GM23338 (cell line): ENCODE data around the gene MLLT3. TPM values are rescaled to one million over a fixed set of nuclear protein-coding genes. Genes with fewer than 3 reads are reported as not detected.

Experiments used
- ATAC-seq: fragments of 200-7000 bp; cut with Tn5 transposase; 3 replicates; pipeline ENCODE4 v1.9.1; 2020
- DNase-seq: peaks from one replicate; pipeline ENCODE4 v3.0.0-alpha.2; 2015; ENCODE audit warnings: low spot score
- H2AFZ ChIP-seq: fragments of 200-600 bp; sonication (generic); 2 replicates; pipeline ENCODE4 v1.8.0; 2016; ENCODE audit warnings: antibody characterized with exemption, mild to moderate bottlenecking, moderate library complexity
- H3F3A ChIP-seq: fragments of 200-600 bp; sonication (generic); replicated peaks from 2 replicates; pipeline ENCODE4 v1.8.0; 2017; ENCODE audit warnings: antibody characterized with exemption, mixed run types, low read depth
- H3K27ac ChIP-seq: fragments of 200-600 bp; sonication (generic); 2 replicates; pipeline ENCODE4 v1.6.1; 2016; ENCODE audit warnings: low read depth
- H3K27me3 ChIP-seq: fragments of 200-600 bp; sonication (generic); 2 replicates; pipeline ENCODE4 v1.8.0; 2016; ENCODE audit warnings: mild to moderate bottlenecking, mixed run types, moderate library complexity; ENCODE audit not compliant: insufficient read depth
- H3K36me3 ChIP-seq: fragments of 200-600 bp; sonication (generic); 2 replicates; pipeline ENCODE4 v1.8.0; 2016; ENCODE audit warnings: mild to moderate bottlenecking; ENCODE audit not compliant: insufficient read depth
- H3K4me1 ChIP-seq: fragments of 200-600 bp; sonication (generic); 2 replicates; pipeline ENCODE4 v1.8.0; 2016; ENCODE audit warnings: mild to moderate bottlenecking, moderate library complexity; ENCODE audit not compliant: insufficient read depth
- H3K4me2 ChIP-seq: fragments of 200-600 bp; sonication (generic); 2 replicates; pipeline ENCODE4 v1.7.1; 2017; ENCODE audit warnings: mixed run types
- H3K4me3 ChIP-seq: fragments of 200-600 bp; sonication (generic); 2 replicates; pipeline ENCODE4 v1.6.1; 2016; ENCODE audit warnings: mixed run types
- H3K79me2 ChIP-seq: fragments of 200-600 bp; sonication (generic); replicated peaks from 2 replicates; pipeline ENCODE4 v1.8.0; 2017; ENCODE audit warnings: mild to moderate bottlenecking; ENCODE audit not compliant: insufficient read depth
- H3K9me2 ChIP-seq: fragments of 200-600 bp; sonication (generic); 2 replicates; pipeline ENCODE4 v1.8.0; 2017; ENCODE audit not compliant: insufficient read depth
- H4K20me1 ChIP-seq: fragments of 200-600 bp; sonication (generic); replicated peaks from 2 replicates; pipeline ENCODE4 v1.8.0; 2017; ENCODE audit warnings: mild to moderate bottlenecking; ENCODE audit not compliant: insufficient read depth
- H3K27ac Mint-ChIP-seq: 2 replicates; pipeline ENCODE4 v1.8.0; 2020; ENCODE audit warnings: inconsistent platforms, mild to moderate bottlenecking, moderate library complexity, mixed read lengths
- H3K27me3 Mint-ChIP-seq: 3 replicates; pipeline ENCODE4 v1.8.0; 2022; ENCODE audit warnings: low read depth, mild to moderate bottlenecking, moderate library complexity, mixed read lengths, inconsistent platforms; ENCODE audit not compliant: insufficient read depth, poor library complexity
- H3K36me3 Mint-ChIP-seq: 3 replicates; pipeline ENCODE4 v1.8.0; 2021; ENCODE audit warnings: low read depth, mild to moderate bottlenecking, inconsistent platforms, moderate library complexity, mixed read lengths
- H3K4me1 Mint-ChIP-seq: 3 replicates; pipeline ENCODE4 v1.8.0; 2020; ENCODE audit warnings: mild to moderate bottlenecking, inconsistent platforms, mixed read lengths
- H3K4me3 Mint-ChIP-seq: 3 replicates; pipeline ENCODE4 v1.8.0; 2021; ENCODE audit warnings: moderate library complexity, mild to moderate bottlenecking, inconsistent platforms, mixed read lengths
- H3K9me3 Mint-ChIP-seq: 3 replicates; pipeline ENCODE4 v1.8.0; 2020; ENCODE audit warnings: moderate library complexity, mild to moderate bottlenecking, inconsistent platforms, mixed read lengths
- CREB1 ChIP-seq: fragments of 250-450 bp; sonication (Bioruptor Pico); IDR thresholded peaks from 2 replicates; pipeline ENCODE4 v1.5.0; 2020; ENCODE audit warnings: low read depth, mild to moderate bottlenecking, moderate library complexity
- EZH2 ChIP-seq: fragments of 200-600 bp; sonication (generic); IDR thresholded peaks from one replicate; pipeline ENCODE4 v1.8.0; 2017; ENCODE audit warnings: antibody characterized with exemption, mild to moderate bottlenecking, low read depth; ENCODE audit not compliant: unreplicated experiment
- EZH2phosphoT487 ChIP-seq: fragments of 200-600 bp; sonication (generic); IDR thresholded peaks from one replicate; pipeline ENCODE4 v1.8.1; 2018; ENCODE audit warnings: antibody characterized with exemption; ENCODE audit not compliant: unreplicated experiment
- JUNB ChIP-seq: IDR thresholded peaks from one replicate; pipeline ENCODE4 v1.6.1; 2016; ENCODE audit warnings: antibody characterized with exemption; ENCODE audit not compliant: unreplicated experiment
- NANOG ChIP-seq: IDR thresholded peaks from 2 replicates; pipeline ENCODE4 v1.6.1; 2016; ENCODE audit warnings: antibody characterized with exemption, borderline replicate concordance
- POLR2AphosphoS5 ChIP-seq: IDR thresholded peaks from 2 replicates; pipeline ENCODE4 v1.6.1; 2016; ENCODE audit warnings: antibody characterized with exemption, low read depth
- STAT1 ChIP-seq: IDR thresholded peaks from one replicate; pipeline ENCODE4 v1.6.1; 2016; ENCODE audit warnings: antibody characterized with exemption; ENCODE audit not compliant: unreplicated experiment
- ZNF114 ChIP-seq: fragments of 250-450 bp; sonication (Bioruptor Pico); IDR thresholded peaks from 2 replicates; pipeline ENCODE4 v1.5.0; 2020; ENCODE audit warnings: mild to moderate bottlenecking, moderate library complexity
- ZNF331 ChIP-seq: fragments of 250-450 bp; sonication (Bioruptor Pico); IDR thresholded peaks from 2 replicates; pipeline ENCODE4 v1.5.0; 2020; ENCODE audit warnings: low read depth, mild to moderate bottlenecking, moderate library complexity
- polyA plus RNA-seq: library from polyadenylated mRNA; unstranded; fragments of >200 nt; fragmentation: Nextera tagmentation; extraction: Ambion mirVana; gene quantifications from 2 replicates; pipeline ENCODE4 v1.2.1, GENCODE V29; 2016
- total RNA-seq: library from RNA; depleted of rRNA; stranded (reverse); fragments of >200 nt; shearing (Covaris generic); gene quantifications from 2 replicates; pipeline ENCODE4 v1.2.3, GENCODE V29; 2014
- TF ChIP-seq, protein P1 (sequence below): IDR thresholded peaks from 2 replicates; pipeline ENCODE4 v1.6.1; 2016; ENCODE audit warnings: antibody characterized with exemption
- TF ChIP-seq, protein P2 (sequence below): fragments of 250-450 bp; sonication (Bioruptor Pico); IDR thresholded peaks from 2 replicates; pipeline ENCODE4 v1.5.0; 2020; ENCODE audit warnings: mild to moderate bottlenecking, moderate library complexity
- TF ChIP-seq, protein P3 (sequence below): IDR thresholded peaks from one replicate; pipeline ENCODE4 v1.6.1; 2018; ENCODE audit warnings: antibody characterized with exemption; ENCODE audit not compliant: unreplicated experiment
- TF ChIP-seq, protein P4 (sequence below), 2 experiments: fragments of 200-600 bp in 1 of 2; sonication (generic) in 1 of 2; conservative IDR thresholded peaks; 2 replicates each; pipeline versions ENCODE4 v1.5.1 to v1.6.1; 2016 to 2017; ENCODE audit warnings: antibody characterized with exemption in 2 of 2, low read depth in 2 of 2, mild to moderate bottlenecking in 2 of 2, moderate library complexity in 1 of 2

MLLT3 gene
- total and polyA plus RNA-seq, 2 experiments from 2014 or later = 7.5 to 9.5 TPM

DNA sequence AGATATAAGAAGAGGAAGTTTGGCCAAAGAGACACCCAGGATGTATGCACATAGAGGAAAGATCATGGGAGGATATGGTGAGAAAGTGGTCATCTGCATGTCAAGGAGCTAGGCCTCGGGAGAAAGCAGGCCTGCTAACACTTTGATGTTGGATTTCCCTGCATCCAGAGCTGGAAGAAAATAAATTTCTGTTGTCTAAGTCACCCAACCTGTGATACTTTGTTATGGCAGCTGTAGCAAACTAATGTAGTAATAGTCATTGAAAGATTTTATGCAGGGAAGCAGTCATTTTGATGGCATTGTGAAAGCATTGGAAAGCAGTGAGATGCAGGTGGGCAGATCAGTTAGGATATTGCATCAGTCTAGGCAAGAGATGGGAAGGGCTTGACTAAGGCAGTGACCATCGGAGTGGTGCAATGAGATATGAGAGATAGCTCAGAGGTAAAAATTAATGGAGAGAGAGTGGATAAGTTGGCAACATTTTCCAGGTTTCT lies 37.2 kb upstream of the MLLT3 start:
- Histone ChIP-seq H4K20me1 (no peaks in the 10 kb centered on the region), H3K27ac (peak overlapping the region; percentile 84; the same call in 1 of the 2 replicates), H3K79me2 (peaks cover 51% of the 10 kb centered on the region), H3K27me3 (no peaks in the 10 kb centered on the region), H3F3A (no peaks in the 10 kb centered on the region), H3K9me2 (peaks cover 21% of the 10 kb centered on the region), H3K4me3 (peak overlapping the region; percentile 85), H3K4me1 (peaks cover 46% of the 10 kb centered on the region), H3K36me3 (no peaks in the 10 kb centered on the region), H2AFZ (no peak overlapping the region), H3K4me2 (peak overlapping the region; percentile 78)
- peaks cover 2% of the 10 kb centered on the region for H3K27me3 Mint-ChIP-seq
- TF ChIP-seq ZNF331 (CRISPR knock-in tag) = no peak
- no peak for TF ChIP-seq EZH2phosphoT487
- TF ChIP-seq STAT1 = no peak
- TF ChIP-seq JUNB = no peak
- no peak for TF ChIP-seq ZNF114
- TF ChIP-seq CREB1 (CRISPR knock-in tag) = no peak
- TF ChIP-seq, protein P1, sequence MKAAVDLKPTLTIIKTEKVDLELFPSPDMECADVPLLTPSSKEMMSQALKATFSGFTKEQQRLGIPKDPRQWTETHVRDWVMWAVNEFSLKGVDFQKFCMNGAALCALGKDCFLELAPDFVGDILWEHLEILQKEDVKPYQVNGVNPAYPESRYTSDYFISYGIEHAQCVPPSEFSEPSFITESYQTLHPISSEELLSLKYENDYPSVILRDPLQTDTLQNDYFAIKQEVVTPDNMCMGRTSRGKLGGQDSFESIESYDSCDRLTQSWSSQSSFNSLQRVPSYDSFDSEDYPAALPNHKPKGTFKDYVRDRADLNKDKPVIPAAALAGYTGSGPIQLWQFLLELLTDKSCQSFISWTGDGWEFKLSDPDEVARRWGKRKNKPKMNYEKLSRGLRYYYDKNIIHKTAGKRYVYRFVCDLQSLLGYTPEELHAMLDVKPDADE = no peak
- TF ChIP-seq EZH2 = no peak
- TF ChIP-seq, protein P2, sequence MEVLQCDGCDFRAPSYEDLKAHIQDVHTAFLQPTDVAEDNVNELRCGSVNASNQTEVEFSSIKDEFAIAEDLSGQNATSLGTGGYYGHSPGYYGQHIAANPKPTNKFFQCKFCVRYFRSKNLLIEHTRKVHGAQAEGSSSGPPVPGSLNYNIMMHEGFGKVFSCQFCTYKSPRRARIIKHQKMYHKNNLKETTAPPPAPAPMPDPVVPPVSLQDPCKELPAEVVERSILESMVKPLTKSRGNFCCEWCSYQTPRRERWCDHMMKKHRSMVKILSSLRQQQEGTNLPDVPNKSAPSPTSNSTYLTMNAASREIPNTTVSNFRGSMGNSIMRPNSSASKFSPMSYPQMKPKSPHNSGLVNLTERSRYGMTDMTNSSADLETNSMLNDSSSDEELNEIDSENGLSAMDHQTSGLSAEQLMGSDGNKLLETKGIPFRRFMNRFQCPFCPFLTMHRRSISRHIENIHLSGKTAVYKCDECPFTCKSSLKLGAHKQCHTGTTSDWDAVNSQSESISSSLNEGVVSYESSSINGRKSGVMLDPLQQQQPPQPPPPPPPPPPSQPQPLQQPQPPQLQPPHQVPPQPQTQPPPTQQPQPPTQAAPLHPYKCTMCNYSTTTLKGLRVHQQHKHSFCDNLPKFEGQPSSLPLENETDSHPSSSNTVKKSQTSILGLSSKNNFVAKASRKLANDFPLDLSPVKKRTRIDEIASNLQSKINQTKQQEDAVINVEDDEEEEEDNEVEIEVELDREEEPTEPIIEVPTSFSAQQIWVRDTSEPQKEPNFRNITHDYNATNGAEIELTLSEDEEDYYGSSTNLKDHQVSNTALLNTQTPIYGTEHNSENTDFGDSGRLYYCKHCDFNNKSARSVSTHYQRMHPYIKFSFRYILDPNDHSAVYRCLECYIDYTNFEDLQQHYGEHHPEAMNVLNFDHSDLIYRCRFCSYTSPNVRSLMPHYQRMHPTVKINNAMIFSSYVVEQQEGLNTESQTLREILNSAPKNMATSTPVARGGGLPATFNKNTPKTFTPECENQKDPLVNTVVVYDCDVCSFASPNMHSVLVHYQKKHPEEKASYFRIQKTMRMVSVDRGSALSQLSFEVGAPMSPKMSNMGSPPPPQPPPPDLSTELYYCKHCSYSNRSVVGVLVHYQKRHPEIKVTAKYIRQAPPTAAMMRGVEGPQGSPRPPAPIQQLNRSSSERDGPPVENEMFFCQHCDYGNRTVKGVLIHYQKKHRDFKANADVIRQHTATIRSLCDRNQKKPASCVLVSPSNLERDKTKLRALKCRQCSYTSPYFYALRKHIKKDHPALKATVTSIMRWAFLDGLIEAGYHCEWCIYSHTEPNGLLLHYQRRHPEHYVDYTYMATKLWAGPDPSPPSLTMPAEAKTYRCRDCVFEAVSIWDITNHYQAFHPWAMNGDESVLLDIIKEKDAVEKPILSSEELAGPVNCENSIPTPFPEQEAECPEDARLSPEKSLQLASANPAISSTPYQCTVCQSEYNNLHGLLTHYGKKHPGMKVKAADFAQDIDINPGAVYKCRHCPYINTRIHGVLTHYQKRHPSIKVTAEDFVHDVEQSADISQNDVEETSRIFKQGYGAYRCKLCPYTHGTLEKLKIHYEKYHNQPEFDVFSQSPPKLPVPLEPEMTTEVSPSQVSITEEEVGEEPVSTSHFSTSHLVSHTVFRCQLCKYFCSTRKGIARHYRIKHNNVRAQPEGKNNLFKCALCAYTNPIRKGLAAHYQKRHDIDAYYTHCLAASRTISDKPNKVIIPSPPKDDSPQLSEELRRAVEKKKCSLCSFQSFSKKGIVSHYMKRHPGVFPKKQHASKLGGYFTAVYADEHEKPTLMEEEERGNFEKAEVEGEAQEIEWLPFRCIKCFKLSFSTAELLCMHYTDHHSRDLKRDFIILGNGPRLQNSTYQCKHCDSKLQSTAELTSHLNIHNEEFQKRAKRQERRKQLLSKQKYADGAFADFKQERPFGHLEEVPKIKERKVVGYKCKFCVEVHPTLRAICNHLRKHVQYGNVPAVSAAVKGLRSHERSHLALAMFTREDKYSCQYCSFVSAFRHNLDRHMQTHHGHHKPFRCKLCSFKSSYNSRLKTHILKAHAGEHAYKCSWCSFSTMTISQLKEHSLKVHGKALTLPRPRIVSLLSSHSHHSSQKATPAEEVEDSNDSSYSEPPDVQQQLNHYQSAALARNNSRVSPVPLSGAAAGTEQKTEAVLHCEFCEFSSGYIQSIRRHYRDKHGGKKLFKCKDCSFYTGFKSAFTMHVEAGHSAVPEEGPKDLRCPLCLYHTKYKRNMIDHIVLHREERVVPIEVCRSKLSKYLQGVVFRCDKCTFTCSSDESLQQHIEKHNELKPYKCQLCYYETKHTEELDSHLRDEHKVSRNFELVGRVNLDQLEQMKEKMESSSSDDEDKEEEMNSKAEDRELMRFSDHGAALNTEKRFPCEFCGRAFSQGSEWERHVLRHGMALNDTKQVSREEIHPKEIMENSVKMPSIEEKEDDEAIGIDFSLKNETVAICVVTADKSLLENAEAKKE (CRISPR knock-in tag) = no peak
- TF ChIP-seq, protein P3, sequence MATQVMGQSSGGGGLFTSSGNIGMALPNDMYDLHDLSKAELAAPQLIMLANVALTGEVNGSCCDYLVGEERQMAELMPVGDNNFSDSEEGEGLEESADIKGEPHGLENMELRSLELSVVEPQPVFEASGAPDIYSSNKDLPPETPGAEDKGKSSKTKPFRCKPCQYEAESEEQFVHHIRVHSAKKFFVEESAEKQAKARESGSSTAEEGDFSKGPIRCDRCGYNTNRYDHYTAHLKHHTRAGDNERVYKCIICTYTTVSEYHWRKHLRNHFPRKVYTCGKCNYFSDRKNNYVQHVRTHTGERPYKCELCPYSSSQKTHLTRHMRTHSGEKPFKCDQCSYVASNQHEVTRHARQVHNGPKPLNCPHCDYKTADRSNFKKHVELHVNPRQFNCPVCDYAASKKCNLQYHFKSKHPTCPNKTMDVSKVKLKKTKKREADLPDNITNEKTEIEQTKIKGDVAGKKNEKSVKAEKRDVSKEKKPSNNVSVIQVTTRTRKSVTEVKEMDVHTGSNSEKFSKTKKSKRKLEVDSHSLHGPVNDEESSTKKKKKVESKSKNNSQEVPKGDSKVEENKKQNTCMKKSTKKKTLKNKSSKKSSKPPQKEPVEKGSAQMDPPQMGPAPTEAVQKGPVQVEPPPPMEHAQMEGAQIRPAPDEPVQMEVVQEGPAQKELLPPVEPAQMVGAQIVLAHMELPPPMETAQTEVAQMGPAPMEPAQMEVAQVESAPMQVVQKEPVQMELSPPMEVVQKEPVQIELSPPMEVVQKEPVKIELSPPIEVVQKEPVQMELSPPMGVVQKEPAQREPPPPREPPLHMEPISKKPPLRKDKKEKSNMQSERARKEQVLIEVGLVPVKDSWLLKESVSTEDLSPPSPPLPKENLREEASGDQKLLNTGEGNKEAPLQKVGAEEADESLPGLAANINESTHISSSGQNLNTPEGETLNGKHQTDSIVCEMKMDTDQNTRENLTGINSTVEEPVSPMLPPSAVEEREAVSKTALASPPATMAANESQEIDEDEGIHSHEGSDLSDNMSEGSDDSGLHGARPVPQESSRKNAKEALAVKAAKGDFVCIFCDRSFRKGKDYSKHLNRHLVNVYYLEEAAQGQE = no peak
- TF ChIP-seq, protein P4, sequence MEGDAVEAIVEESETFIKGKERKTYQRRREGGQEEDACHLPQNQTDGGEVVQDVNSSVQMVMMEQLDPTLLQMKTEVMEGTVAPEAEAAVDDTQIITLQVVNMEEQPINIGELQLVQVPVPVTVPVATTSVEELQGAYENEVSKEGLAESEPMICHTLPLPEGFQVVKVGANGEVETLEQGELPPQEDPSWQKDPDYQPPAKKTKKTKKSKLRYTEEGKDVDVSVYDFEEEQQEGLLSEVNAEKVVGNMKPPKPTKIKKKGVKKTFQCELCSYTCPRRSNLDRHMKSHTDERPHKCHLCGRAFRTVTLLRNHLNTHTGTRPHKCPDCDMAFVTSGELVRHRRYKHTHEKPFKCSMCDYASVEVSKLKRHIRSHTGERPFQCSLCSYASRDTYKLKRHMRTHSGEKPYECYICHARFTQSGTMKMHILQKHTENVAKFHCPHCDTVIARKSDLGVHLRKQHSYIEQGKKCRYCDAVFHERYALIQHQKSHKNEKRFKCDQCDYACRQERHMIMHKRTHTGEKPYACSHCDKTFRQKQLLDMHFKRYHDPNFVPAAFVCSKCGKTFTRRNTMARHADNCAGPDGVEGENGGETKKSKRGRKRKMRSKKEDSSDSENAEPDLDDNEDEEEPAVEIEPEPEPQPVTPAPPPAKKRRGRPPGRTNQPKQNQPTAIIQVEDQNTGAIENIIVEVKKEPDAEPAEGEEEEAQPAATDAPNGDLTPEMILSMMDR (conservative IDR thresholded peaks at IDR 0.05; ENCODE audit: low read depth in 2 of 2) = no peak
- no peak for TF ChIP-seq POLR2AphosphoS5
- TF ChIP-seq NANOG = no peak
- no peak overlapping the region for H3K4me3 Mint-ChIP-seq
- no peaks in the 10 kb centered on the region; the same call in 2 of the 3 replicates for H3K9me3 Mint-ChIP-seq
- peaks cover 10% of the 10 kb centered on the region for H3K4me1 Mint-ChIP-seq
- DNase-seq = no peak
- no peak for ATAC-seq
- H3K27ac Mint-ChIP-seq = no peak overlapping the region
- no peaks in the 10 kb centered on the region for H3K36me3 Mint-ChIP-seq
